H9 (cell line): ENCODE data around the gene HGF. TPM values are rescaled to one million over a fixed set of nuclear protein-coding genes. Genes with fewer than 3 reads are reported as not detected.

ENCODE experiments used
- DNase-seq: peaks from one replicate; pipeline ENCODE4 v3.0.0-alpha.2; 2017
- H2AFZ ChIP-seq: one replicate; pipeline ENCODE4 v1.6.1; 2013; ENCODE audit warnings: mild to moderate bottlenecking, low read length, control low read depth, moderate library complexity
- H2AK5ac ChIP-seq: 2 replicates; pipeline ENCODE4 v1.6.1; 2013; ENCODE audit warnings: low read length, control low read depth, mixed read lengths; ENCODE audit not compliant: insufficient read length
- H2BK120ac ChIP-seq: one replicate; pipeline ENCODE4 v1.6.1; 2013; ENCODE audit warnings: low read depth, mild to moderate bottlenecking, low read length, control low read depth, inconsistent platforms; ENCODE audit not compliant: poor library complexity, severe bottlenecking
- H2BK12ac ChIP-seq: 2 replicates; pipeline ENCODE4 v1.6.1; 2013; ENCODE audit warnings: low read length, control low read depth, mixed read lengths, low read depth; ENCODE audit not compliant: insufficient read length
- H2BK15ac ChIP-seq: 2 replicates; pipeline ENCODE4 v1.6.1; 2013; ENCODE audit warnings: low read depth, low read length, control low read depth
- H2BK20ac ChIP-seq: one replicate; pipeline ENCODE4 v1.6.1; 2013; ENCODE audit warnings: low read depth, mild to moderate bottlenecking, low read length, control low read depth, inconsistent platforms; ENCODE audit not compliant: poor library complexity, severe bottlenecking
- H2BK5ac ChIP-seq: 2 replicates; pipeline ENCODE4 v1.6.1; 2013; ENCODE audit warnings: low read length, control low read depth, mixed read lengths; ENCODE audit not compliant: insufficient read length
- H3K14ac ChIP-seq: 2 replicates; pipeline ENCODE4 v1.6.1; 2013; ENCODE audit warnings: low read length, control low read depth; ENCODE audit not compliant: insufficient read depth
- H3K18ac ChIP-seq: 2 replicates; pipeline ENCODE4 v1.6.1; 2013; ENCODE audit warnings: low read depth, mild to moderate bottlenecking, mixed read lengths, low read length, control low read depth; ENCODE audit not compliant: insufficient read length
- H3K23ac ChIP-seq: 2 replicates; pipeline ENCODE4 v1.6.1; 2013; ENCODE audit warnings: low read length, control low read depth, mixed read lengths, low read depth; ENCODE audit not compliant: insufficient read length
- H3K23me2 ChIP-seq: 2 replicates; pipeline ENCODE4 v1.6.1; 2013; ENCODE audit warnings: low read depth, mild to moderate bottlenecking, mixed read lengths, low read length, control low read depth; ENCODE audit not compliant: insufficient read length, poor library complexity, severe bottlenecking
- H3K27ac ChIP-seq: 2 replicates; pipeline ENCODE4 v1.5.1; 2013; ENCODE audit warnings: low read length, control low read depth, mixed read lengths, low read depth; ENCODE audit not compliant: insufficient read length
- H3K27me3 ChIP-seq: 2 replicates; pipeline ENCODE4 v1.6.1; 2013; ENCODE audit warnings: low read length, control low read depth, inconsistent platforms; ENCODE audit not compliant: insufficient read depth
- H3K4ac ChIP-seq: 2 replicates; pipeline ENCODE4 v1.6.1; 2013; ENCODE audit warnings: low read depth, mild to moderate bottlenecking, control low read depth, inconsistent platforms, low read length, moderate library complexity
- H3K4me1 ChIP-seq: 2 replicates; pipeline ENCODE4 v1.6.1; 2013; ENCODE audit warnings: low read length, control low read depth, inconsistent platforms; ENCODE audit not compliant: insufficient read depth
- H3K4me2 ChIP-seq: 2 replicates; pipeline ENCODE4 v1.6.1; 2013; ENCODE audit warnings: low read length, control low read depth, mixed read lengths; ENCODE audit not compliant: insufficient read length, insufficient read depth
- H3K56ac ChIP-seq: 2 replicates; pipeline ENCODE4 v1.6.1; 2013; ENCODE audit warnings: low read depth, mild to moderate bottlenecking, mixed read lengths, low read length, control low read depth; ENCODE audit not compliant: insufficient read length
- H3K79me1 ChIP-seq: 2 replicates; pipeline ENCODE4 v1.6.1; 2013; ENCODE audit warnings: low read depth, mild to moderate bottlenecking, moderate library complexity, low read length, control low read depth, inconsistent platforms; ENCODE audit not compliant: insufficient read depth, poor library complexity, severe bottlenecking
- H3K79me2 ChIP-seq: 2 replicates; pipeline ENCODE4 v1.6.1; 2013; ENCODE audit warnings: low read length, control low read depth, inconsistent platforms; ENCODE audit not compliant: insufficient read depth
- H3K9ac ChIP-seq: 2 replicates; pipeline ENCODE4 v1.6.1; 2013; ENCODE audit warnings: low read length, control low read depth, mixed read lengths; ENCODE audit not compliant: insufficient read length; ENCODE audit errors: extremely low read depth
- H3K9me3 ChIP-seq: one replicate; pipeline ENCODE4 v1.6.1; 2013; ENCODE audit warnings: low read depth, low read length, inconsistent platforms; ENCODE audit not compliant: control insufficient read depth
- H3T11ph ChIP-seq: one replicate; pipeline ENCODE4 v1.6.1; 2013; ENCODE audit warnings: mild to moderate bottlenecking, low read length, control low read depth, inconsistent platforms
- H4K20me1 ChIP-seq: one replicate; pipeline ENCODE4 v1.6.1; 2013; ENCODE audit not compliant: control insufficient read depth, insufficient read length, insufficient read depth
- H4K5ac ChIP-seq: 2 replicates; pipeline ENCODE4 v1.6.1; 2013; ENCODE audit warnings: low read depth, mild to moderate bottlenecking, mixed read lengths, low read length, control low read depth; ENCODE audit not compliant: insufficient read length
- H4K8ac ChIP-seq: replicated peaks from 2 replicates; pipeline ENCODE4 v1.6.1; 2013; ENCODE audit warnings: low read length, control low read depth, mixed read lengths, low read depth; ENCODE audit not compliant: insufficient read length
- H4K91ac ChIP-seq: 2 replicates; pipeline ENCODE4 v1.6.1; 2013; ENCODE audit warnings: low read depth, mild to moderate bottlenecking, moderate library complexity, mixed read lengths, low read length, control low read depth; ENCODE audit not compliant: insufficient read length
- H3K27ac Mint-ChIP-seq, 3 experiments: 2 replicates in 2 of 3; 3 replicates in 1 of 3; pipeline ENCODE4 v1.8.0; 2020 to 2021; ENCODE audit warnings: mixed read lengths in 3 of 3, mild to moderate bottlenecking in 1 of 3, moderate library complexity in 1 of 3
- H3K27me3 Mint-ChIP-seq: 2 replicates; pipeline ENCODE4 v1.8.0; 2021; ENCODE audit warnings: low read depth, mild to moderate bottlenecking, moderate library complexity, mixed read lengths
- H3K36me3 Mint-ChIP-seq, 3 experiments: 2 replicates in 2 of 3; 3 replicates in 1 of 3; pipeline ENCODE4 v1.8.0; 2020 to 2021; ENCODE audit warnings: low read depth in 3 of 3, mixed read lengths in 3 of 3; ENCODE audit not compliant: insufficient read depth in 1 of 3
- H3K4me1 Mint-ChIP-seq, 2 experiments: 2 replicates each; pipeline ENCODE4 v1.8.0; 2020; ENCODE audit warnings: mixed read lengths in 2 of 2
- H3K4me3 Mint-ChIP-seq, 2 experiments: 2 replicates in 1 of 2; 3 replicates in 1 of 2; pipeline ENCODE4 v1.8.0; 2020 to 2021; ENCODE audit warnings: mild to moderate bottlenecking in 2 of 2, mixed read lengths in 2 of 2, moderate library complexity in 1 of 2
- H3K9me3 Mint-ChIP-seq, 2 experiments: 2 replicates in 1 of 2; 3 replicates in 1 of 2; pipeline ENCODE4 v1.8.0; 2020; ENCODE audit warnings: mild to moderate bottlenecking in 2 of 2, mixed read lengths in 2 of 2, moderate library complexity in 1 of 2
- CTCF ChIP-seq: fragments of 200-600 bp; sonication (generic); conservative IDR thresholded peaks from 3 replicates; pipeline ENCODE4 v1.8.0; 2021; ENCODE audit warnings: antibody characterized with exemption, mild to moderate bottlenecking
- WGBS: extraction: QIAGEN DNeasy Blood & Tissue Kit; methylation state at CpG from one replicate; pipeline ENCODE4 v1.1.7; 2013; ENCODE audit warnings: missing lambda C conversion rate, low lambda C conversion rate, mixed read lengths; ENCODE audit not compliant: insufficient read length; ENCODE audit errors: extremely low coverage; 5-methylcytosine and 5-hydroxymethylcytosine counted together
- total RNA-seq: library from RNA; stranded (reverse); gene quantifications from 2 replicates; pipeline ENCODE4 v1.2.1, GENCODE V29; 2021

Gene HGF
- total RNA-seq, 1 experiment from 2014 or later: 0.15 TPM

DNA sequence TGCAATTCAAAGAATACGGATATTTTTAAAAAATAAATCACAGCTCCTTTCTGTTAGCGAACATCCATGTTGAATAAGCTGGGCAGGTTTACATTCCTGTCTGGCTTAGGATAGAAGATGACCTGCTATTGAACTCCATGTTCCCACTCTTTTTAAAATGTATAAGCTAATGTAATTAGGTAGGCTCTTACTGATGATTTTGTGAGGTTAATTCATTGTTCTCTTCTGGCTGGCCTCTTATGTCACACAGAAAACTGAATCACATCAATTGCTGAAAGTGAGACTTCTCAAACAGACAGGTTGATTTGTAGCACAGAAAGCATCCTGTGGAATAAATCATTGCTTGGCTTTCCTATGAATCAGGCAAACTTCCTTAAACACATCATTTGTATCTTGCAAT lies 24.2 kb downstream of the HGF start:
- Histone ChIP-seq H3K27ac (no peak overlapping the region), H3K79me1 (no peaks in the 10 kb centered on the region), H4K20me1 (no peaks in the 10 kb centered on the region), H3K27me3 (no peaks in the 10 kb centered on the region), H3K9me3 (no peaks in the 10 kb centered on the region), H3K18ac (no peak overlapping the region), H3K9ac (no peak overlapping the region), H2BK12ac (no peak overlapping the region), H2BK20ac (no peak overlapping the region), H3K23me2 (no peaks in the 10 kb centered on the region), H2AK5ac (no peak overlapping the region), H4K8ac (no peak overlapping the region), H3K14ac (no peak overlapping the region), H3K4me2 (no peak overlapping the region), H2BK15ac (no peak overlapping the region), H4K91ac (no peak overlapping the region), H3K56ac (no peak overlapping the region), H3K4ac (no peak overlapping the region), H2BK120ac (no peak overlapping the region), H2AFZ (no peak overlapping the region), H3K23ac (no peak overlapping the region), H3K79me2 (no peaks in the 10 kb centered on the region), H2BK5ac (no peak overlapping the region), H4K5ac (no peak overlapping the region), H3T11ph (no peak overlapping the region), H3K4me1 (no peaks in the 10 kb centered on the region)
- no peaks in the 10 kb centered on the region; a peak in 1 of 7 replicates for H3K36me3 Mint-ChIP-seq
- no CpG with 5 or more reads among the region's 2 CpGs for WGBS
- no peak overlapping the region for H3K4me3 Mint-ChIP-seq
- DNase-seq: no peak
- H3K27me3 Mint-ChIP-seq: no peaks in the 10 kb centered on the region
- H3K4me1 Mint-ChIP-seq: peaks cover 8 to 9% of the 10 kb centered on the region in 2 experiments; a peak in 3 of 4 replicates
- H3K9me3 Mint-ChIP-seq: no peaks in the 10 kb centered on the region
- no peak overlapping the region for H3K27ac Mint-ChIP-seq
- no peak for TF ChIP-seq CTCF
